Keratinocyte (primary cell): ENCODE measurements around the gene FAM107B. TPM values are rescaled to one million over a fixed set of nuclear protein-coding genes. Genes with fewer than 3 reads are reported as not detected.

Source experiments
- DNase-seq: peaks from one replicate; pipeline ENCODE4 v3.0.0-alpha.2; 2011; ENCODE audit warnings: low read depth, missing footprints, low spot score
- FAIRE-seq: peaks from 2 replicates; lab custom pipeline; 2011; peaks lifted over from hg19 to GRCh38; lab: Jason Lieb, UNC
- H2AFZ ChIP-seq: 2 replicates; pipeline ENCODE4 v1.6.0; 2012; ENCODE audit warnings: low read length, control low read depth, inconsistent platforms; ENCODE audit not compliant: control insufficient read depth
- H3K27ac ChIP-seq: 2 replicates; pipeline ENCODE4 v1.5.1; 2011; ENCODE audit warnings: low read length; ENCODE audit not compliant: control insufficient read depth, insufficient read depth
- H3K27me3 ChIP-seq: 3 replicates; pipeline ENCODE4 v1.6.0; 2011; ENCODE audit warnings: low read length; ENCODE audit not compliant: control insufficient read depth, insufficient read depth; ENCODE audit errors: extremely low read depth
- H3K36me3 ChIP-seq, 2 experiments: 2 replicates in 1 of 2; 3 replicates in 1 of 2; pipeline ENCODE4 v1.5.1; 2011; ENCODE audit warnings: low read length in 2 of 2, mild to moderate bottlenecking in 1 of 2; ENCODE audit not compliant: control insufficient read depth in 2 of 2, insufficient read depth in 2 of 2; ENCODE audit errors: extremely low read depth in 1 of 2
- H3K4me1 ChIP-seq: 3 replicates; pipeline ENCODE4 v1.5.1; 2011; ENCODE audit warnings: low read length; ENCODE audit not compliant: control insufficient read depth, insufficient read depth; ENCODE audit errors: extremely low read depth
- H3K4me2 ChIP-seq: 3 replicates; pipeline ENCODE4 v1.6.0; 2011; ENCODE audit warnings: low read depth, low read length; ENCODE audit not compliant: control insufficient read depth, insufficient read depth; ENCODE audit errors: extremely low read depth
- H3K4me3 ChIP-seq, 3 experiments: fragments of 200-600 bp in 1 of 3; sonication (generic) in 1 of 3; 2 replicates in 2 of 3; 3 replicates in 1 of 3; pipeline ENCODE4 v1.5.1; 2011 to 2016; ENCODE audit warnings: low read length in 3 of 3, mild to moderate bottlenecking in 3 of 3, control low read depth in 2 of 3, inconsistent platforms in 1 of 3, low read depth in 1 of 3, mixed read lengths in 1 of 3, mixed run types in 1 of 3, moderate library complexity in 1 of 3; ENCODE audit not compliant: control insufficient read depth in 2 of 3, insufficient read depth in 2 of 3; ENCODE audit errors: extremely low read depth in 1 of 3
- H3K79me2 ChIP-seq: 2 replicates; pipeline ENCODE4 v1.6.0; 2012; ENCODE audit warnings: low read length; ENCODE audit not compliant: control insufficient read depth, insufficient read depth
- H3K9ac ChIP-seq: 3 replicates; pipeline ENCODE4 v1.6.0; 2011; ENCODE audit warnings: low read length; ENCODE audit not compliant: control insufficient read depth, insufficient read depth; ENCODE audit errors: extremely low read depth
- H3K9me1 ChIP-seq: 3 replicates; pipeline ENCODE4 v1.6.0; 2011; ENCODE audit warnings: low read length; ENCODE audit not compliant: control insufficient read depth, insufficient read depth; ENCODE audit errors: extremely low read depth
- H3K9me3 ChIP-seq: 2 replicates; pipeline ENCODE4 v1.5.1; 2012; ENCODE audit warnings: low read depth, low read length; ENCODE audit not compliant: control insufficient read depth
- H4K20me1 ChIP-seq: 3 replicates; pipeline ENCODE4 v1.6.0; 2011; ENCODE audit warnings: low read length; ENCODE audit not compliant: control insufficient read depth, insufficient read depth; ENCODE audit errors: extremely low read depth
- EZH2 ChIP-seq: IDR thresholded peaks from one replicate; pipeline ENCODE4 v1.6.1; 2012; ENCODE audit warnings: inconsistent platforms, mild to moderate bottlenecking, low read length, moderate library complexity
- dilution Hi-C: fragments of 300-500 bp; cut with MboI; formaldehyde crosslinking; loops from one replicate; pipeline ENCODE4 v1.7.0; 2020; ENCODE audit warnings: low sequenced_read_pairs; ENCODE audit not compliant: extremely low pct_ligation_motif_present
- polyA plus RNA-seq, 5 experiments: library from polyadenylated mRNA; depleted of rRNA in 3 of 5; stranded (reverse) in 3 of 5; stranded (forward) in 1 of 5; unstranded in 1 of 5; fragments of >200 nt; gene quantifications; 1 replicate in 1 of 5; 2 replicates in 3 of 5; 3 replicates in 1 of 5; pipeline versions ENCODE4 v1.2.1 to v1.2.3, GENCODE V29; 2011 to 2012; ENCODE audit warnings: missing spikeins in 2 of 5, low read depth in 1 of 5, low replicate concordance in 1 of 5
- TF ChIP-seq, protein P1 (sequence below), 3 experiments: IDR thresholded peaks in 1 of 3; conservative IDR thresholded peaks in 1 of 3; optimal IDR thresholded peaks in 1 of 3; 2 replicates in 2 of 3; 3 replicates in 1 of 3; pipeline versions ENCODE3 to v1.5.1; 2011; ENCODE audit warnings: low read length in 3 of 3, mild to moderate bottlenecking in 3 of 3, moderate library complexity in 2 of 3, control low read depth in 1 of 3, inconsistent platforms in 1 of 3; ENCODE audit not compliant: insufficient read depth in 2 of 3; ENCODE audit errors: extremely low read depth in 1 of 3

The FAM107B gene
- polyA plus RNA-seq, 1 donor (not counting 4 experiments of a cell fraction or from before 2014, with no cell fraction given), result 8.7 TPM

DNA sequence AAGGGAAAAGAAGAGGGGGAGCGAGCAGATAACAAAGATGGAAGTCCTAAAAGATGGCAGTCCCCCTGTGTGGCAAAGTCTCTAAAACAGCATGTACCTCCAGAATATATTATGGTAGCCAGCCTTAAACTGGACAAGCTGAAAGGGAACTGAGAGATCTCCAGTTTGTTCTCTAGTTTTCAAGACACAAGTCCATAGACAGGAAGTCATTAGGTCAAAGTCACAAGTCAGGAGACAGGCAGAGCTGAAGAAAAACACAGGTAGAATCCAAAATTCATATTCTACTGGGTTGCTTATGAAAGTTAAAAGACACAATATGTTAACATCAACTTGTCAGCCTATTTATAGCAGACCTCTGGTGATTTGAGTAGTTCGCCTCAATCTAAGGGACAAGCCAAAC is 38.7 kb downstream of the FAM107B start:
- H3K79me2 ChIP-seq, result no peaks in the 10 kb centered on the region
- no peaks in the 10 kb centered on the region for H3K9me1 ChIP-seq
- H3K27ac ChIP-seq, result no peak overlapping the region
- H3K27me3 ChIP-seq, result no peaks in the 10 kb centered on the region
- FAIRE-seq, result no peak
- H3K4me3 ChIP-seq, result no peak overlapping the region
- no peaks in the 10 kb centered on the region for H3K4me1 ChIP-seq
- no peaks in the 10 kb centered on the region for H3K36me3 ChIP-seq
- no peak overlapping the region for H3K4me2 ChIP-seq
- DNase-seq, result no peak
- TF ChIP-seq EZH2, result no peak
- TF ChIP-seq, protein P1, sequence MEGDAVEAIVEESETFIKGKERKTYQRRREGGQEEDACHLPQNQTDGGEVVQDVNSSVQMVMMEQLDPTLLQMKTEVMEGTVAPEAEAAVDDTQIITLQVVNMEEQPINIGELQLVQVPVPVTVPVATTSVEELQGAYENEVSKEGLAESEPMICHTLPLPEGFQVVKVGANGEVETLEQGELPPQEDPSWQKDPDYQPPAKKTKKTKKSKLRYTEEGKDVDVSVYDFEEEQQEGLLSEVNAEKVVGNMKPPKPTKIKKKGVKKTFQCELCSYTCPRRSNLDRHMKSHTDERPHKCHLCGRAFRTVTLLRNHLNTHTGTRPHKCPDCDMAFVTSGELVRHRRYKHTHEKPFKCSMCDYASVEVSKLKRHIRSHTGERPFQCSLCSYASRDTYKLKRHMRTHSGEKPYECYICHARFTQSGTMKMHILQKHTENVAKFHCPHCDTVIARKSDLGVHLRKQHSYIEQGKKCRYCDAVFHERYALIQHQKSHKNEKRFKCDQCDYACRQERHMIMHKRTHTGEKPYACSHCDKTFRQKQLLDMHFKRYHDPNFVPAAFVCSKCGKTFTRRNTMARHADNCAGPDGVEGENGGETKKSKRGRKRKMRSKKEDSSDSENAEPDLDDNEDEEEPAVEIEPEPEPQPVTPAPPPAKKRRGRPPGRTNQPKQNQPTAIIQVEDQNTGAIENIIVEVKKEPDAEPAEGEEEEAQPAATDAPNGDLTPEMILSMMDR (optimal IDR thresholded peaks at IDR 0.05 in 1 of 3, IDR thresholded peaks at IDR 0.05 in 1 of 3, conservative IDR thresholded peaks at IDR 0.05 in 1 of 3; ENCODE audit: extremely low read depth in 1 of 3, insufficient read depth in 2 of 3, low read length in 3 of 3), result no peak
- no peak overlapping the region for H3K9ac ChIP-seq
- no peaks in the 10 kb centered on the region for H3K9me3 ChIP-seq
- dilution Hi-C loops, result no loop called here
- H2AFZ ChIP-seq, result no peak overlapping the region
- H4K20me1 ChIP-seq, result no peaks in the 10 kb centered on the region

DNA sequence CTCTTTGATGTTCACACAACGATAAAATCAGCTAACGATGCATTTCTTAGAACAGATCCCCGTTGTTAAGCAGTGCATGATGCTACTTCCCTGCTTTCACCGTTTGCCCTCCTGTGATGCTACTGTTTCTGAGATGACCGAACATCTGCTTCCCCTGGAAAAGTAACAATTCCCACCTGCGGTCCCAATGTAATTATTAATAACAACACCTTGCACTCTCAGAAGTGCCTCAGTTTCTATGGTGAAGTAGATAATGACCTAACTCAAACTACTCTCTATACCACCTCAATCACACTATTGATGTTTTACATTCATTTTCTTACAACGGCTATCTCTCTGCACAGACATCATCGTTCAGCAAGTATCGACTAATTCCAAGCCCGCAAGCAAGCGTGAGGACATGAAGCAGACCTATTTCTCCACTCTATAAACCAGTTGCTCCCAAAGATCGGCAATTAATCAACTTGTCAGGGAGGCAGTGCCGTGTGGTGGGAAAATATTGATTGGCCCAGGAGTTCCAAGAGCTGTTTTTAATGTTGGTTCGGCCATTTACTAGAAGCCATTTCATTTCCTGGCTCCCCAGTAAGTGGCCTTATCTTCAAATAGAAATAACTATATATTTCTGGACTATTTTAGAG is 42.7 kb downstream of the FAM107B start:
- Histone ChIP-seq H3K9me1 (no peaks in the 10 kb centered on the region), H4K20me1 (no peaks in the 10 kb centered on the region), H3K9ac (no peak overlapping the region), H3K27ac (no peak overlapping the region), H3K36me3 (no peaks in the 10 kb centered on the region), H3K79me2 (no peaks in the 10 kb centered on the region), H3K27me3 (no peaks in the 10 kb centered on the region), H3K4me2 (no peak overlapping the region), H3K4me1 (no peaks in the 10 kb centered on the region), H2AFZ (no peak overlapping the region), H3K4me3 (no peak overlapping the region), H3K9me3 (no peaks in the 10 kb centered on the region)
- DNase-seq (no peak), FAIRE-seq (no peak)
- no peak for TF ChIP-seq EZH2
- TF ChIP-seq, protein P1 (optimal IDR thresholded peaks at IDR 0.05 in 1 of 3, IDR thresholded peaks at IDR 0.05 in 1 of 3, conservative IDR thresholded peaks at IDR 0.05 in 1 of 3; ENCODE audit: extremely low read depth in 1 of 3, insufficient read depth in 2 of 3, low read length in 3 of 3), result no peak
- dilution Hi-C loops, result no loop called here
